ENCODE data around the gene UBE4B. TPM values are rescaled to one million over a fixed set of nuclear protein-coding genes. Genes with fewer than 3 reads are reported as not detected.

Gene UBE4B
- total RNA-seq, 1 experiment from 2014 or later = 80.8 TPM

GRCh38 chr1:10217748-10218441, 185.1 kb downstream of the UBE4B start:
- Mint-ChIP-seq H3K4me1 (peaks cover 22% of the 10 kb centered on the region), H3K4me3 (no peak overlapping the region), H3K27ac (peak overlapping the region; percentile 89), H3K27me3 (ENCODE audit: low read depth) (no peaks in the 10 kb centered on the region), H3K36me3 (peaks cover 8% of the 10 kb centered on the region; the same call in 1 of the 2 replicates), H3K9me3 (peaks cover 4% of the 10 kb centered on the region; the same call in 1 of the 2 replicates)
- ATAC-seq (no peak), DNase-seq (ENCODE audit: low spot score) (no peak)
- ChIA-PET POLR2A (no interaction called here), CTCF (interaction anchor here (0.7 to 0.9 kb wide), 2 partner anchors 8 to 37 kb away, joined by 3 to 6 read pairs; no protein-coding TSS in a partner anchor)
- TF ChIP-seq, protein P1, sequence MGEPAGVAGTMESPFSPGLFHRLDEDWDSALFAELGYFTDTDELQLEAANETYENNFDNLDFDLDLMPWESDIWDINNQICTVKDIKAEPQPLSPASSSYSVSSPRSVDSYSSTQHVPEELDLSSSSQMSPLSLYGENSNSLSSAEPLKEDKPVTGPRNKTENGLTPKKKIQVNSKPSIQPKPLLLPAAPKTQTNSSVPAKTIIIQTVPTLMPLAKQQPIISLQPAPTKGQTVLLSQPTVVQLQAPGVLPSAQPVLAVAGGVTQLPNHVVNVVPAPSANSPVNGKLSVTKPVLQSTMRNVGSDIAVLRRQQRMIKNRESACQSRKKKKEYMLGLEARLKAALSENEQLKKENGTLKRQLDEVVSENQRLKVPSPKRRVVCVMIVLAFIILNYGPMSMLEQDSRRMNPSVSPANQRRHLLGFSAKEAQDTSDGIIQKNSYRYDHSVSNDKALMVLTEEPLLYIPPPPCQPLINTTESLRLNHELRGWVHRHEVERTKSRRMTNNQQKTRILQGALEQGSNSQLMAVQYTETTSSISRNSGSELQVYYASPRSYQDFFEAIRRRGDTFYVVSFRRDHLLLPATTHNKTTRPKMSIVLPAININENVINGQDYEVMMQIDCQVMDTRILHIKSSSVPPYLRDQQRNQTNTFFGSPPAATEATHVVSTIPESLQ (CRISPR knock-in tag; IDR thresholded peaks at IDR 0.05) = no peak
- TF ChIP-seq AR (CRISPR knock-in tag; IDR thresholded peaks at IDR 0.05) = no peak
- no peak for TF ChIP-seq ZNF232 (CRISPR knock-in tag; IDR thresholded peaks at IDR 0.05)
- no peak for TF ChIP-seq MXD4 (CRISPR knock-in tag; IDR thresholded peaks at IDR 0.05; ENCODE audit: borderline replicate concordance)
- no peak for TF ChIP-seq GRHL2 (CRISPR knock-in tag; IDR thresholded peaks at IDR 0.05; ENCODE audit: insufficient replicate concordance, severe bottlenecking)
- no peak for TF ChIP-seq ELF4 (CRISPR knock-in tag; IDR thresholded peaks at IDR 0.05; ENCODE audit: low read depth)
- no peak for TF ChIP-seq ZNF138 (CRISPR knock-in tag; conservative IDR thresholded peaks at IDR 0.05)
- TF ChIP-seq FOXP1 (CRISPR knock-in tag; IDR thresholded peaks at IDR 0.05; ENCODE audit: borderline replicate concordance) = no peak
- no peak for TF ChIP-seq CREB1 (CRISPR knock-in tag; IDR thresholded peaks at IDR 0.05)
- TF ChIP-seq KAT7 (CRISPR knock-in tag; IDR thresholded peaks at IDR 0.05; ENCODE audit: borderline replicate concordance) = no peak
- TF ChIP-seq, protein P2, sequence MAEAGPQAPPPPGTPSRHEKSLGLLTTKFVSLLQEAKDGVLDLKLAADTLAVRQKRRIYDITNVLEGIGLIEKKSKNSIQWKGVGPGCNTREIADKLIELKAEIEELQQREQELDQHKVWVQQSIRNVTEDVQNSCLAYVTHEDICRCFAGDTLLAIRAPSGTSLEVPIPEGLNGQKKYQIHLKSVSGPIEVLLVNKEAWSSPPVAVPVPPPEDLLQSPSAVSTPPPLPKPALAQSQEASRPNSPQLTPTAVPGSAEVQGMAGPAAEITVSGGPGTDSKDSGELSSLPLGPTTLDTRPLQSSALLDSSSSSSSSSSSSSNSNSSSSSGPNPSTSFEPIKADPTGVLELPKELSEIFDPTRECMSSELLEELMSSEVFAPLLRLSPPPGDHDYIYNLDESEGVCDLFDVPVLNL (CRISPR knock-in tag; IDR thresholded peaks at IDR 0.05; ENCODE audit: borderline replicate concordance, low read depth) = no peak
- TF ChIP-seq MYBL2 (CRISPR knock-in tag; IDR thresholded peaks at IDR 0.05) = no peak
- no peak for TF ChIP-seq ARID4B (CRISPR knock-in tag; IDR thresholded peaks at IDR 0.05; ENCODE audit: borderline replicate concordance)
- TF ChIP-seq RORB (CRISPR knock-in tag; IDR thresholded peaks at IDR 0.05) = no peak
- TF ChIP-seq HMGA2 (CRISPR knock-in tag; IDR thresholded peaks at IDR 0.05) = no peak
- TF ChIP-seq, protein P3, sequence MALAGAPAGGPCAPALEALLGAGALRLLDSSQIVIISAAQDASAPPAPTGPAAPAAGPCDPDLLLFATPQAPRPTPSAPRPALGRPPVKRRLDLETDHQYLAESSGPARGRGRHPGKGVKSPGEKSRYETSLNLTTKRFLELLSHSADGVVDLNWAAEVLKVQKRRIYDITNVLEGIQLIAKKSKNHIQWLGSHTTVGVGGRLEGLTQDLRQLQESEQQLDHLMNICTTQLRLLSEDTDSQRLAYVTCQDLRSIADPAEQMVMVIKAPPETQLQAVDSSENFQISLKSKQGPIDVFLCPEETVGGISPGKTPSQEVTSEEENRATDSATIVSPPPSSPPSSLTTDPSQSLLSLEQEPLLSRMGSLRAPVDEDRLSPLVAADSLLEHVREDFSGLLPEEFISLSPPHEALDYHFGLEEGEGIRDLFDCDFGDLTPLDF (CRISPR knock-in tag; IDR thresholded peaks at IDR 0.05) = no peak
- TF ChIP-seq TEAD4 (CRISPR knock-in tag; IDR thresholded peaks at IDR 0.05) = no peak
- TF ChIP-seq, protein P4, sequence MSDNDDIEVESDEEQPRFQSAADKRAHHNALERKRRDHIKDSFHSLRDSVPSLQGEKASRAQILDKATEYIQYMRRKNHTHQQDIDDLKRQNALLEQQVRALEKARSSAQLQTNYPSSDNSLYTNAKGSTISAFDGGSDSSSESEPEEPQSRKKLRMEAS (CRISPR knock-in tag; IDR thresholded peaks at IDR 0.05) = no peak

All from WTC11 (cell line).